Stimulated activated CD8-positive, alpha-beta memory T cell treated with anti-CD3 and anti-CD28 coated beads, Interleukin-7, amount 100 ng/mL, for 48 hours (primary cell): Measurements from ENCODE around the gene NCAPD2.

ENCODE experiments used
- DNase-seq, 2 donors: peaks; one replicate each; pipeline ENCODE4 v3.0.0-alpha.2; 2020; ENCODE audit warnings: low read depth in 1 of 2; ENCODE audit errors: extremely low read depth in 1 of 2

NCAPD2 gene

DNA sequence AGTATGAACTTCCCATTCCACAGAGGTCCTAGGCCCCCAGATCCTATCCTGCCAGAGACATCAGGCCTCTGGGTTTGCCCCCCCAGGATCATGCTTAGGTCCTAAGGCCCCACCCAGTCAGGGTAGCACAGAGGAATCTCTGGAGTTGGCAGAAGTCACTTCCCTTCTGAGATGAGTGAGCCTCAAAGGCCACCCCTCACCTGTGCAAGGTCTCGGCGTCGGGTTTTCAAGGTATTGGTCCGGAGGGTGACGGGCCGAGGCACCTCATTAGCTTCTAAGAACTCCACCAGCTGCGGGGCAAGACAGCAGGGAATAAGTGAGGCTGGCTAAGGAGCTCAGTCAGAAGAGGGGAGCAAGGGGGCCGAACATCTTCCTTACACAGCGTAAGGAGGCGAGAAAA, 69.0 kb downstream of the NCAPD2 start:
- no peak for DNase-seq

DNA sequence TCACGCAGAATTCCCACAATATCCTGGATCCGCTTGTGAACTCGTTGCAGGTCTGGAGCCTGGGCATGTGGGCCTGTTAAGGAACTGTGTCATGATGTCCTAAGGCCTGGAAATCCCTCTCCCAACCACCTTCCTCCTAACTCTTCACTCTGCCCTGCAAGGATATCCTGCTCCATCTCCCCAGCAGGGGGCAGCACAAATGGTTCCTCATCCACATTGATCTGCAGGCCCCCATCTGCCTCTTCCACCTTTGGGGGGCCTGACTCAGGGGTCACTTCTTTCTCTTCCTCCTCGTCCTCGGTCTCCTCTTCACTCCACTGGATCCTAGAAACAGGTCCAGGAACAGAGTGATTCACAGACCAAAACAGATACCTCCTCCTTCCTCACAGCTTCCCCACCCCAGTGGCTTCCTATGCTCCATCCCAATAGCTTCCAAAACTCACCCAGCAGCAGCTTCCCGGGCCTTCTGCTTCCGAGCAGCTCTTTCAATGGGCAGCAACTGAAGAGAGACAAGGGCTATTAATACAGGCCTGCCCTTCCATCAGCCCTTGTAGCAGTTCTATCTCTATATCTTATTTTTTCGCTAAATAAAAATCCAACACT, 69.6 kb downstream of the NCAPD2 start:
- peak in 1 of 2 donors; percentile 44 for DNase-seq

DNA sequence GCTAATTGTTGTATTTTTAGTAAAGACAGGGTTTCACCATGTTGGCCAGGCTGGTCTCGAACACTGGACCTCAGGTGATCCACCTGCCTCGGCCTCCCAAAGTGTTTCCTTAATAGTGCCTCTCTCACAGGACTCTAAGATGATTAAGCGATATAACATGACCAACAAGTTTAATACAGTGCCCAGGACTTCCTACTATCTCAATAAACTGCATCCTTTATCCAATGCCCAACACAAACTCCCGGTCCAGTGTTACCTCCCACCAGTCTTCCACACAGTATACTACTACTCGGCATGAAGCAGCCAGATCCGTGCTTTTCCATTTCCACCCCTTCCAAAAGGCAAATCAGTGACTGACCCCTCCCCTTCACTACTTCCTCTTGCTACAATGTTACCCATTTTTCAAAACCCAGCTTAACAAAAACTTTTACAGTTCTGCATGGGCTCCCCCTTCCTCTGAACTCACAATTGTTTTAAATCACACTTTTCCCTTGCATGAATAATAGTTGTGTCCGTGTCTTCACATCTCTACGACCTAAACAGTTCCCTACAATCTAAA, 73.3 kb downstream of the NCAPD2 start:
- DNase-seq: no peak

DNA sequence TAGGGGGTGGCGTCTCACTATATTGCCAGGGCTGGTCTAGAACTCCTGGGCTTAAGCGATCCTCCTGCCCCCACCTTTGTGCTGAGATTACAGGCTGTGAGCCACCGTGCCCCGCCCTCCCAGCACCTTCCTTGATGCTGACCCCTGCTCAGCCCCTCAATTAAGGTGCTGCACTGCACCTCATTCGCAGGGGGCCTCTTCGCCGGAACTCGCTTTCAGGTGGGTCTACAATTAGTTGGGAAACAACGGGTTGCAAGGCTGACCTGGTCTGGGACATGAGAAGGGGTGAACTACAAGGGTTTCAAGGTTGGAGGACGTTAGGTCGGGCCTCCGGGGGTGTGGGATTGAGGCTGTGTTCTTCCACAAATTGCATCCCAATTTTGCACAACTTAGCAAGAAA, 75.4 kb downstream of the NCAPD2 start:
- DNase-seq: no peak

DNA sequence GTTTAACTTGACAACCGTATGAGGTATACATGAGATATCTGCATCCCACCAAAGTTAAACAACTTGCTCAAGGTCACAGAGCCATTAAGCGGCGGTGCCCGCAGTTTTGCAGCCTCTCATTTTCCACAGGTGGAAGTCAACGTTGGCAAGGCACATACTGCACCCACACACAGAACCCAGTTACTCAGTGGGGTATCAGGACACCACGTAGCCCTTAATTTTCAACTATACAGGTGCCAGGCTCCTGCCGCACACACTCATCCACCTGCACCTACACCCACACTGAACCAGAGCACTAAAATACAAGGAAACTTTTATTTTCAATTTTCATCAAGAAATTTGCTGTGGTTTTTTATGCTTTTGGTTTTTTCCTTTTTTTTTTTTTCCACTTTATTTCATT, 75.9 kb downstream of the NCAPD2 start:
- no peak for DNase-seq

DNA sequence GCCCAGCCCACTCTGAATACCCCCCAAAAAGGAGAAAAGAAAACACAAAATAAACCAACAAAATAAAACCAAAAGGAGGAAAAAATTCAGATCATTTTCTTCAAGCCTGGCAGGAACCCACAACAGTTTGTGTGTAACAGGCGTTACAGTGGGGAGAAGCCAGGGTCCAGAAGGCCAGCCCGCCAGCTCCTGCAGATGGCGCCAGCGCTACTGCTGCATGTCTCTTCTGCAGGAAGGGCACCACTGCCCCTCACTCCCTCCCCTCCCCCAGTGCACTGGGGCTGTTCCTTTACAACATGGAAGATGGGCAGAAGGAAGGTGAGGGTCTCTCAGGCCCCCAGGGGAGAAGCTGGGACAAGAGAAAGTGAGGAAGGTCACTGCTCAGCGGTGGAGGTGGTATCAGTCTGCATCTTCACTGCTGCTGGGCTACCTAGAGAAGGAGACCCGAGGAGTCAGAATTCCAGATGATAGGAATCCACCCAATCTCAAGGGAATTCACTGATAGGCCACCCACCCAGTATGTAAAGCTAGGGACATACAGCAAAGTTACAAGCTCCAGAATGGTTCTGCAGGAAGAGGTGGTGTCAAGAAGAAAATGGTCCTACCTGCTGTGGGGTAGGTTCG, 76.5 kb downstream of the NCAPD2 start:
- DNase-seq: peak in 1 of 2 donors; percentile 27

DNA sequence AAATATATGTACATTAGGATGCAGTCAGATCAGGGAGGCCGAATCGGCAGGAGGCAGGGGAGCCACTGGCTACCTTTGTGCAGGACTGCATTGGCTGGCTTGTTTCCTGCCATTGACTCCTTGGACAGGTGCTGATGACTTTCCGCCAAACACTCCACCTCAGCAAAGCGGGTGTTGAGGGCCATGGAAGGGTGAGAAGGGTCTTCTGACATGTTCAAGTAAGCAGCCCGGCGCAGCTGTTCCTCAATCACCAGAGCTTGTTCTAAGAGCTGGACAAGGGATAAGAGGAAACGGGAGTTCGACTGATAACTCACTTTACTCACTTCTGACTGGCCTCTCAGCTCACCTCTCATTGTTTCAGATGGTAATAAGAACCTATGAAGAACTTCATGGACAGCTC, 79.1 kb downstream of the NCAPD2 start:
- no peak for DNase-seq

DNA sequence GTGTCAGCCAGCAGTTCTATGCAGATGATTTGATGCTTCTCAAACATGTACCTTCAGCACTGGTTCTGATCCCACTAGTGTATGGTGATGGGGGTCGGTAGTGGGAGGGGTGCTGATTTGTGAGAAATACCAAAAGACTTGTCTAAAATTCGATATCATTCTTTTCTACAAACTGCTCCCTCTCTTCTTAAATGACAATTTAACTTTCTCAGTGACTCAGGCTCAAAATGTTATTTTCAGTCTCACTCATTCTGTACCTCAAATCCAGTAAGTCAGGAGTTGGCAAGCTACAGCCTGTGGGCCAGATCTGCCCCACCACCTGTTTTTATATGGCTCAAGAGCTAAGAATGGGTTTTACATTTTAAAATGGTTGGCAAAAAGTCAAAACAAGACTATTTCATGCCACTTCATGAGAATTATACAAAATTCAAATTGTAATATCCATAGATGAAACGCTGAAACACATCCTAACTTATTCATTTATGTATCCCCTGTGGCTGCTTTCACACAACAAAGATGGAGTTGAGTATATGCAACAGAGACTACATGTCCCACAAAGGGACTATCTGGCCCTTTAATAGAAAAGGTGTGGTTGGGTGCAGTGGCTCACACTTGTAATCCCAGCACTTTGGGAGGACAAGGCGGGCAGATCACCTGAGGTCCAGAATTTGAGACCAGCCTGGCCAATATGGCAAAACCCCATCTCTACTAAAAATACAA, 80.8 kb downstream of the NCAPD2 start:
- peak in 1 of 2 donors; percentile 34 for DNase-seq

DNA sequence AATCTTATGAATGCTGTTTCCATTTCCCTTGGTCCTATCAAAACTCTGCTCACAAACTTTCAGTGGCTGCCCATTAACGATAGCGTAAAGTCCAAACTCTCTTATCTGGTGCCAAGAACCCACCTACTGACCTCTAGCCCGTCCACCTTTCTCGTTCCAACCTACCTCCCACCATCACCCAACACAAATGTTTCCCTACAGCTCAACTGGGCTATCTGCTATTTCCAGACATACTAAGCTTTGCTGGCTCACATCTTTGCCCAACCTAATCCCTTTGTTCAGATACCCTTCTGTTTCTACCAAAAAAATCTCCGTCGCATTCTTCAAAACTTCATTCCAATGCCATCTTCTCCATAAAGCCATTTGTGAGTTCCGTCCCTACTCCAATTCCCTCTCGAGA, 81.7 kb downstream of the NCAPD2 start:
- no peak for DNase-seq
